Renal pelvis (tissue), 12 donors: ENCODE results near the gene BIRC6. TPM values are rescaled to one million over a fixed set of nuclear protein-coding genes. Genes with fewer than 3 reads are reported as not detected.
"Not testable (repeated sequence)": the region's sequence is repeated elsewhere in the genome, so short reads cannot be mapped to it uniquely, and the experiment has no call there.

ENCODE experiments used
- DNase-seq: peaks from one replicate; pipeline ENCODE4 v3.0.0-alpha.2; 2013
- long read RNA-seq, 16 experiments: transcript quantifications; one replicate each; lab custom pipeline, GENCODE V29; 2026
- polyA plus RNA-seq, 3 donors: library from polyadenylated mRNA; unstranded; fragments of 120-200 nt; gene quantifications; one replicate each; pipeline ENCODE4 v1.2.1, GENCODE V29; 2013; ENCODE audit not compliant: insufficient read length in 3 of 3

BIRC6 gene
- polyA plus RNA-seq: 10 to 100 TPM; 63.8 to 90.4 (median 74.4) TPM
- long read RNA-seq, donor 1, partial matches to known transcripts: 7 of 7 reads
- long read RNA-seq, donor 1, other reads (novel, unspliced or antisense): 0 of 7 reads
- long read RNA-seq, donor 2, partial matches to known transcripts: 5 of 5 reads
- long read RNA-seq, donor 2, other reads (novel, unspliced or antisense): 0 of 5 reads
- long read RNA-seq, donor 3, partial matches to known transcripts: 28 of 28 reads
- long read RNA-seq, donor 3, other reads (novel, unspliced or antisense): 0 of 28 reads
- long read RNA-seq, donor 4: 0 reads
- long read RNA-seq, donor 5, partial matches to known transcripts: 0 of 1 reads
- long read RNA-seq, donor 5, other reads (novel, unspliced or antisense): 0 of 1 reads
- long read RNA-seq, donor 6, partial matches to known transcripts: 5 of 5 reads
- long read RNA-seq, donor 6, other reads (novel, unspliced or antisense): 0 of 5 reads
- long read RNA-seq, donor 7, partial matches to known transcripts: 11 of 12 reads
- long read RNA-seq, donor 7, other reads (novel, unspliced or antisense): 0 of 12 reads
- long read RNA-seq, donor 8, partial matches to known transcripts: 0 of 1 reads
- long read RNA-seq, donor 8, other reads (novel, unspliced or antisense): 0 of 1 reads
- long read RNA-seq, donor 9: 0 reads
- long read RNA-seq, donor 10, partial matches to known transcripts: 13 of 13 reads
- long read RNA-seq, donor 10, other reads (novel, unspliced or antisense): 0 of 13 reads
- long read RNA-seq, donor 11, partial matches to known transcripts: 0 of 1 reads
- long read RNA-seq, donor 11, other reads (novel, unspliced or antisense): 0 of 1 reads
- long read RNA-seq, donor 12, partial matches to known transcripts: 44 of 44 reads
- long read RNA-seq, donor 12, other reads (novel, unspliced or antisense): 0 of 44 reads
- long read RNA-seq, donor 13, partial matches to known transcripts: 8 of 10 reads
- long read RNA-seq, donor 13, other reads (novel, unspliced or antisense): 0 of 10 reads
- long read RNA-seq, donor 14: 0 reads
- long read RNA-seq, donor 15, partial matches to known transcripts: 33 of 33 reads
- long read RNA-seq, donor 15, other reads (novel, unspliced or antisense): 0 of 33 reads
- long read RNA-seq, donor 16: 0 reads

GRCh38 chr2:32356681-32357317 lies at the start of gene BIRC6:
Gene BIRC6, plus strand, starts transcription at chr2:32357023. Its CDS starts 139 bp downstream, at chr2:32357162.
- DNase-seq: peak; percentile 95

GRCh38 chr2:32310577-32310976 lies 46.2 kb upstream of the BIRC6 start:
- no peak for DNase-seq

GRCh38 chr2:32314886-32315285 lies 41.9 kb upstream of the BIRC6 start:
- DNase-seq: no peak

- not testable (repeated sequence) for DNase-seq
Observed at GRCh38 chr2:32328679-32329078, 28.1 kb upstream of the BIRC6 start.

- DNase-seq: not testable (repeated sequence)
Observed at GRCh38 chr2:32329180-32329980, 27.4 kb upstream of the BIRC6 start.

- no peak for DNase-seq
Observed at GRCh38 chr2:32330136-32330535, 26.7 kb upstream of the BIRC6 start.

- peak; percentile 17 for DNase-seq
Observed at GRCh38 chr2:32342801-32343200, 14.0 kb upstream of the BIRC6 start.

- not testable (repeated sequence) for DNase-seq
Observed at GRCh38 chr2:32350797-32351196, 6.0 kb upstream of the BIRC6 start.

- DNase-seq: no peak
Observed at GRCh38 chr2:32355976-32356680, 695 bp upstream of the BIRC6 start.

- DNase-seq: peak; percentile 39
Observed at GRCh38 chr2:32357318-32358110, 691 bp downstream of the BIRC6 start.

GRCh38 chr2:32358111-32358482 lies 1.3 kb downstream of the BIRC6 start:
- peak; percentile 7 for DNase-seq

GRCh38 chr2:32360416-32360815 lies 3.6 kb downstream of the BIRC6 start:
- no peak for DNase-seq

- not testable (repeated sequence) for DNase-seq
Observed at GRCh38 chr2:32362997-32363396, 6.2 kb downstream of the BIRC6 start.

- DNase-seq: no peak
Observed at GRCh38 chr2:32363597-32363996, 6.8 kb downstream of the BIRC6 start.

- DNase-seq: not testable (repeated sequence)
Observed at GRCh38 chr2:32364290-32364689, 7.5 kb downstream of the BIRC6 start.

GRCh38 chr2:32365679-32366078 lies 8.9 kb downstream of the BIRC6 start:
- DNase-seq: not testable (repeated sequence)

GRCh38 chr2:32366595-32366994 lies 9.8 kb downstream of the BIRC6 start:
- no peak for DNase-seq

- DNase-seq: no peak
Observed at GRCh38 chr2:32369222-32369621, 12.4 kb downstream of the BIRC6 start.

GRCh38 chr2:32370942-32371341 lies 14.1 kb downstream of the BIRC6 start:
- not testable (repeated sequence) for DNase-seq
